Liver (tissue), 3 donors: ENCODE results near the gene A4GALT.

Source experiments
- ATF3 ChIP-seq: IDR thresholded peaks from 2 replicates; pipeline ENCODE4 v1.6.1; 2016; ENCODE audit warnings: antibody characterized with exemption
- CTCF ChIP-seq: fragments of 150-350 bp; IDR thresholded peaks from 2 replicates; pipeline ENCODE4 v1.5.1; 2017; ENCODE audit warnings: improper control_type of control experiment, low read depth, low read length; ENCODE audit not compliant: missing input control
- YY1 ChIP-seq: IDR thresholded peaks from 2 replicates; pipeline ENCODE4 v1.6.1; 2016; ENCODE audit warnings: antibody characterized with exemption, mild to moderate bottlenecking
- donor health status: healthy.
- donor health status: healthy.

- TF ChIP-seq YY1 (no peak), CTCF (no peak), ATF3 (no peak)
These were observed 44.3 kb upstream of the A4GALT start for GRCh38 chr22:42764895-42765363.
